ACC112 (cell line): ENCODE data around the gene COX4I2.

Experiments used
- H2AFZ ChIP-seq: fragments of 200-600 bp; sonication (generic); one replicate; pipeline ENCODE4 v1.6.0; 2017; ENCODE audit warnings: antibody characterized with exemption, low read length; ENCODE audit not compliant: unreplicated experiment
- H3K27ac ChIP-seq: fragments of 200-600 bp; sonication (generic); 2 replicates; pipeline ENCODE4 v1.5.1; 2014; ENCODE audit warnings: low read depth, mild to moderate bottlenecking, antibody characterized with exemption, low read length, moderate library complexity
- H3K27me3 ChIP-seq: fragments of 200-600 bp; sonication (generic); 2 replicates; pipeline ENCODE4 v1.6.1; 2014; ENCODE audit warnings: mild to moderate bottlenecking, antibody characterized with exemption, low read length, moderate library complexity, mixed read lengths; ENCODE audit not compliant: insufficient read depth
- H3K36me3 ChIP-seq: fragments of 200-600 bp; sonication (generic); 2 replicates; pipeline ENCODE4 v1.6.1; 2016; ENCODE audit warnings: mild to moderate bottlenecking, antibody characterized with exemption, low read length, moderate library complexity, mixed read lengths; ENCODE audit not compliant: insufficient read depth
- H3K4me1 ChIP-seq: fragments of 200-600 bp; sonication (generic); one replicate; pipeline ENCODE4 v1.6.1; 2016; ENCODE audit warnings: low read length, mixed read lengths; ENCODE audit not compliant: insufficient read depth, unreplicated experiment, control insufficient read depth
- H3K4me3 ChIP-seq: fragments of 200-600 bp; sonication (generic); 2 replicates; pipeline ENCODE4 v1.5.1; 2014; ENCODE audit warnings: mild to moderate bottlenecking, low read depth, low read length
- H3K79me2 ChIP-seq: fragments of 200-600 bp; sonication (generic); one replicate; pipeline ENCODE4 v1.6.0; 2016; ENCODE audit warnings: low read length; ENCODE audit not compliant: control insufficient read depth, unreplicated experiment, insufficient read depth

COX4I2 gene

DNA sequence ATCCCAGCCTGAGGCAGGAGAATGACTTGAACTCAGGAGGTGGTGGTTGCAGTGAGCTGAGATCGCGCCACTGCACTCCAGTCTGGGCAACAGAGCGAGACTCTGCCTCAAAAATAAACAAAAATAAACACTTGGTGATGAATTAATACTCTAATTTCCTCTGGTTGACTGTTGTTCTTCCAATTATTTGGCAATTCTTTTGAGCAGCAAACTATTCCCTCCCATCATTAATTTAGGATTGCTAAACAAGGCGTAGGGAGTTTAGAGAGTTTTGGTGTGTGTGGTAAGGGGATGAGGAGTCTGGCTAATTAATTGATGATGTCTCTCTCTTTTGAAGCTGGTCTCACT is 35.3 kb upstream of the COX4I2 start:
- Histone ChIP-seq H2AFZ (no peak overlapping the region), H3K27ac (peak overlapping the region; percentile 100), H3K4me3 (no peak overlapping the region), H3K27me3 (no peaks in the 10 kb centered on the region), H3K4me1 (peaks cover 23% of the 10 kb centered on the region), H3K36me3 (peaks cover 11% of the 10 kb centered on the region; the same call in 1 of the 2 replicates), H3K79me2 (peaks cover 30% of the 10 kb centered on the region)

DNA sequence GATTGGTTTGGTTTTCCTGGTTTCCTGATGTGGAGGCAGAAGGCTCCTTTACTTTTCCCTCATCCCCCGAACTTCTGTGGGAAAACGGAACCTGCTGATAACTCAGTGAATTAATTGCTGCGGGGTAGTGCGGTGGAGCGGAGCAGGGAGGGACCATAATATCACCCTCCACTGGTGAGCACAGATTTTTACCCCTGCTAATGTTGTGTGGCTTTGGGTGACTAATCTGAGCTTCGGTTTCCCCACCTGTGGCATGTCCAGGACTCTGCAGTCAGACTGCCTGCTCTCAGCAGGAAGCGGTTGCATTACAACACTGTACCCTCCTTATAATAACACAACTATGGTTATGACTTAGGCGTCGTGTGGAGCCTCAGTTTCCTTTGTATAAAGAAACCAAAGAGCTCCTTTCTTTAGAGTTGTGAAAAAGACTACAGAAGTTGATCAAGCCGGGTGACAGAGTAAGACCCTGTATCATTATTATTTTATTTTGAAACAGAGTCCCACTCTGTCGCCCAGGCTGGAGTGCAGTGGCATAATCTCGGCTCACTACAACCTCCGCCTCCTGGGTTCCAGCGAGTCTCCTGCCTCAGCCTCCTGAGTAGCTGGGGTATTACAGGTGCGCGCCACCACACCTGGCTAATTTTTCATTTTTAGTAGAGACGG is 34.8 kb upstream of the COX4I2 start:
- H3K4me1 ChIP-seq: peaks cover 28% of the 10 kb centered on the region
- H3K79me2 ChIP-seq: peaks cover 31% of the 10 kb centered on the region
- peak overlapping the region; percentile 100 for H3K27ac ChIP-seq
- H2AFZ ChIP-seq: no peak overlapping the region
- no peak overlapping the region for H3K4me3 ChIP-seq
- H3K27me3 ChIP-seq: no peaks in the 10 kb centered on the region
- peaks cover 11% of the 10 kb centered on the region; the same call in 1 of the 2 replicates for H3K36me3 ChIP-seq

DNA sequence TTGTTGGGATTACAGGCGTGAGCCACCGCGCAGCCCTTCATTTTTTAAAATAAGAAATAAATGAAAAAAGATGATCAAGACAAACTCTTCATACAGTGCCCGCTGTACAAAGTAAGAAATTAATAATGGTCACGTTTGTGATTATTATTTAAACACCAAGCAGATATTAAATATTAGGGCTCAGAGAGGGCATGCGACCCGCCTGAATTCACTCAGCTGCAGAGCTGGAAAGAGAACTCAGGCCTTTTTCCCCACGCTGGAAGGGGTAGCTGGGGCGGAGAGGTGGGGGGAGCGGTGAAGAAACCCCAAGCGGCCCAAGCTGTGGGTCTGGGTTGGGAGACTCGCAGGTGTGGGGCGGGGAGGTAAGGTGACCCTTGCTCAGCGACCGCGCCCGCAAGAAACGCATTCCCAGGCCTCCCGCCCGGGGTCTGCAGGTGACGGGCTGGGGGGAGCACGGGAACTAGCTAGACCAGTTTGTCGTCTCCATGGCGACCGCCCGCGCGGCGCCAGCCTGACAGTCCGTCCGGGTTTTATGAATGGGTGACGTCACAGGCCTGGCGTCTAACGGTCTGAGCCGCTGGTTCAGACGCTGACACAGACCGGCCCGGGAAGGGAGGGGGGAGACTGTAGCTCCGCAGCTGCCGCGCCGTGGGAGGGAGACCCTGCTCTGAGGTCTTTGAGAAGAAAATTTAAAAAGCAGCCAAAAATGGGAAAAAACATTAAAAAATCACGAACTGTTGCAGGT is 33.7 kb upstream of the COX4I2 start:
- peak overlapping the region; percentile 100 for H3K27ac ChIP-seq
- H3K4me3 ChIP-seq: peak overlapping the region; percentile 81
- H3K79me2 ChIP-seq: peaks cover 31% of the 10 kb centered on the region
- no peaks in the 10 kb centered on the region for H3K27me3 ChIP-seq
- no peak overlapping the region for H2AFZ ChIP-seq
- H3K4me1 ChIP-seq: peaks cover 39% of the 10 kb centered on the region
- H3K36me3 ChIP-seq: peaks cover 11% of the 10 kb centered on the region; the same call in 1 of the 2 replicates

DNA sequence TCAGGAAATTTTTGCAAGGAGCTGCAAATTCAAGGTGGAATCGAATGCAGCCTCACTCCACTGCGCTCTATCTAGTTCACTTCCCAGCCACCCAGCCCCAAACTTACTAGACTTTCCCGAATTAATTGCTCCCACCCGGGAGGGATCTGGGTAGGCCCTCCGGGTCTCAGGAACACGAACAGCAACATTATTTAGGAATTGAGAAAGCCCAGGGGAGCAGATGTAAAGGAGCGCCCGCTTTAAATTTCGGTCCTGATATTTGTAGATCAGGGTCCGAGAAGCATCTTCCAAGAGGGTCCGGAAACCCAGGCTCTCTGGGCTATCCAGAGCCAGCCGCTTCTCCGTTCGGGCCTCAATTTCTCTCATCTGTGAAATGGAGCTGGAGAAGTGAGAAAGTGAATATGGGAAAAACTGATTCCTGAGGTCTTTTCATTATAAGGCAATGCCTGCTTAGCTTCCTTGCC is 33.1 kb upstream of the COX4I2 start:
- Histone ChIP-seq H3K79me2 (peaks cover 31% of the 10 kb centered on the region), H3K27me3 (no peaks in the 10 kb centered on the region), H3K27ac (peak overlapping the region; percentile 100), H3K4me1 (peaks cover 41% of the 10 kb centered on the region), H3K36me3 (peaks cover 11% of the 10 kb centered on the region; the same call in 1 of the 2 replicates), H3K4me3 (peak overlapping the region; percentile 81), H2AFZ (no peak overlapping the region)

DNA sequence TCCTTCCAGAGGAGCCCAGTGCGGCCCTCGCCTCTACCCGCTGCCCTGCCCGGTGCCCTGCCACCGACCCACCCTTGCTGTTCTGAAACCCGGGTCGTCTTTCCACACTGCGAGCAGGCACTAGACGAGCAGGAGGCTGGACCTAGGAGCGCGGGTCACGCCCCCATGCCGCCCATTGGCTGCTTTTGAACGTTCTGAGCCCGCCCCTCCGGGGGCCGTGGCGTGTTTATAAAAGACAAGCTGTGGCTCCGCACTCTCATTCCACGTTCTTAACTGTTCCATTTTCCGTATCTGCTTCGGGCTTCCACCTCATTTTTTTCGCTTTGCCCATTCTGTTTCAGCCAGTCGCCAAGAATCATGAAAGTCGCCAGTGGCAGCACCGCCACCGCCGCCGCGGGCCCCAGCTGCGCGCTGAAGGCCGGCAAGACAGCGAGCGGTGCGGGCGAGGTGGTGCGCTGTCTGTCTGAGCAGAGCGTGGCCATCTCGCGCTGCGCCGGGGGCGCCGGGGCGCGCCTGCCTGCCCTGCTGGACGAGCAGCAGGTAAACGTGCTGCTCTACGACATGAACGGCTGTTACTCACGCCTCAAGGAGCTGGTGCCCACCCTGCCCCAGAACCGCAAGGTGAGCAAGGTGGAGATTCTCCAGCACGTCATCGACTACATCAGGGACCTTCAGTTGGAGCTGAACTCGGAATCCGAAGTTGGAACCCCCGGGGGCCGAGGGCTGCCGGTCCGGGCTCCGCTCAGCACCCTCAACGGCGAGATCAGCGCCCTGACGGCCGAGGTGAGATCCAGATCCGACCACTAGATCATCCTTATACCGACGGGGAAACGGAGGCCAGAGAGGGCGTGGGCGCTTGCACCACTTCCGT is 32.4 kb upstream of the COX4I2 start, which contains the start of gene ID1:
Gene ID1, plus strand, starts transcription at position 259 of the 871 bp plus-strand sequence. Its CDS starts 99 bp downstream, at position 358.
- Histone ChIP-seq H3K4me3 (peak within 1 kb of the TSS; percentile 81), H3K27me3 (no peaks in the 10 kb centered on the region), H3K79me2 (peaks cover 31% of the 10 kb centered on the region), H3K4me1 (peaks cover 41% of the 10 kb centered on the region), H3K27ac (peak within 1 kb of the TSS; percentile 100), H3K36me3 (peaks cover 11% of the 10 kb centered on the region; the same call in 1 of the 2 replicates), H2AFZ (no peak within 1 kb of the TSS)

DNA sequence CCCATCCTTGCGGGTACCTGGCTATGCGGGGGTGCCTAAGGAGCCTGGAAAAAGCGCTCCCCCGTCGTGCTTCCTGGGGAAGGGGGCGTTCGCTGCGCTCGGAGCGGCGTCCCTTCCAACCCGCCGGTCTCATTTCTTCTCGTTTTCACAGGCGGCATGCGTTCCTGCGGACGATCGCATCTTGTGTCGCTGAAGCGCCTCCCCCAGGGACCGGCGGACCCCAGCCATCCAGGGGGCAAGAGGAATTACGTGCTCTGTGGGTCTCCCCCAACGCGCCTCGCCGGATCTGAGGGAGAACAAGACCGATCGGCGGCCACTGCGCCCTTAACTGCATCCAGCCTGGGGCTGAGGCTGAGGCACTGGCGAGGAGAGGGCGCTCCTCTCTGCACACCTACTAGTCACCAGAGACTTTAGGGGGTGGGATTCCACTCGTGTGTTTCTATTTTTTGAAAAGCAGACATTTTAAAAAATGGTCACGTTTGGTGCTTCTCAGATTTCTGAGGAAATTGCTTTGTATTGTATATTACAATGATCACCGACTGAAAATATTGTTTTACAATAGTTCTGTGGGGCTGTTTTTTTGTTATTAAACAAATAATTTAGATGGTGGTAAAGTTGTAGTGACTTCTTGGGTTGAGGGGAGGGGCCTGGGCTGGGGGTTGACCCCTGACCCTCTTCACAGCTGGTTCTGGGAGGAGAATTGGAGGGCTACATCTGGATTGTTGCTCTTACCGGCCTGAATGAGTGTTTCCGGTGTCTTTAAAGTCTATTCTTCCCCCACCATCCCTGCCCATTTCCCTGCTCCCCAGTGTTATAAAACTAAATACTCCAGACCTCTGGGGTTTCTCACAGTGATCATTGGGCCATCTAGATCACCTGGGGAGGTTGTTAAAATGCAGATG is 31.6 kb upstream of the COX4I2 start:
- peaks cover 11% of the 10 kb centered on the region; the same call in 1 of the 2 replicates for H3K36me3 ChIP-seq
- peaks cover 31% of the 10 kb centered on the region for H3K79me2 ChIP-seq
- H3K4me3 ChIP-seq: peak overlapping the region; percentile 81
- H3K27me3 ChIP-seq: no peaks in the 10 kb centered on the region
- H2AFZ ChIP-seq: no peak overlapping the region
- H3K27ac ChIP-seq: peak overlapping the region; percentile 100
- H3K4me1 ChIP-seq: peaks cover 50% of the 10 kb centered on the region

DNA sequence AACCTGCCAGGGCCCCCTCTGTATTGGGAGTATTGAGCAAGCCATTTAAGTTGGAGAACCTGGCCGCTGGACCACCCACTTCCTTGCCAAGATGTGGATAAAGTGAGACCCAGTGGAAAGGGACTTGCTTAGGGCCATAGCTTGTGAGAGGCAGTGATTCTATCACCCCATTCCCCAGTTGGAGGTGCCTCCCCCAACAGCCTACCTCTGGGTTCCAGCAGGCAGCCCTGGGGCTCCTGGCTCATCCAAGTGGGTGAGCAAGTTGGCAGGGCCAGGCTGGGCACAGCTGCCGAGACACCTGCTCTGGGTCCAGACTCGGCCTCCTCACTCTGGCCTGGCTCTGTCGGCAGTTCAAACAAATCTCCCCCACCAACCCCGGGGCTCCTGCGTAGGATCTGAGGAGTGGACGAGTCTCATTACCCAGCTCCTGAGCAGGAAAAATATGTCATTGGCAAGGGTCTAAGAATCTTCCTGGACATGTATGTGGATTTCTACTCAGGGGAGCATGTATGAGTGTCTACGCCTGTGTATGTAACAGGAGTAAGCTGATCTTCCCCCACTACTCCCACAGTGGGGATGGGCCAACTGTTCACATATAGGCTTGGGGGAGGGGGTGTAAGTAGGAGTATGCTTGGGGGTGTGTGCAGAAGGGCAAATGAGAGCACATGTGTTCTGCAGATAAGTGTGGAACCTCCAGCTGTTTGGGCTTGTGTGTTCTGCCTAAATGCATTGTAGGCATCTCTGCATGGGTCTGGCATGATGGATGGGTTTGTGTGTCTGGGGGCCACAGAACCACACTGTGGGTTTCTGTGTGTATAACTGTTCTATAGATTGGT is 30.7 kb upstream of the COX4I2 start:
- peak overlapping the region; percentile 100 for H3K27ac ChIP-seq
- H3K36me3 ChIP-seq: peaks cover 11% of the 10 kb centered on the region; the same call in 1 of the 2 replicates
- peaks cover 31% of the 10 kb centered on the region for H3K79me2 ChIP-seq
- no peak overlapping the region for H2AFZ ChIP-seq
- no peaks in the 10 kb centered on the region for H3K27me3 ChIP-seq
- peaks cover 52% of the 10 kb centered on the region for H3K4me1 ChIP-seq
- H3K4me3 ChIP-seq: peak overlapping the region; percentile 81

DNA sequence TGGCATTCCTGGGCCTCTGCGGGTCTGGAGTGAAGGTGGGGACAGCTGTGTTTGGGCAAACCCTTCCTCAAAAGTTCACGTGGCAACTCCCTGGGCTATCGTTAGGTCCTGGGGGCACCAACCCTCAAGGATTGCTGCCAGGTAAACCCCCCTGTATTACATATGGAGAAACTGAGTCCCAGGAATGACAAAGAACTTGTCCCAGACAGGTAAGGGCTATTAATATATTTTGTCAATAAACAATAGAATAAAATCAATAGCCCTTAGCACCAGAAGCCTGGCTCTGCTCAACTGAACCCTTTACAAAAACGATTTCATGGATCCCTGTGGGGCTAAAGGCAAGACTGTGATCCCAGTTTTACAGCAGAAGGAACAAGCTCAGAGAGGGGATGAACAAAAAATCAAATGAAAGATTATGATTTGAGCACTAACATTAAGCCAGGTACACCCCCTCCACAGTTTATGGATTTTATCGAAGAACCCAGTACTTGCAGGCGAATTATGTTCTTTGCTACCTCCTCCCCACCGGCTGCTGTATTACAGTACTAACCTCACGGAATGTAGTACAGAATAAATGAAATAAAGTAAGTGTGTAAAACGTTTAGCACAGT is 30.0 kb upstream of the COX4I2 start:
- peak overlapping the region; percentile 100 for H3K27ac ChIP-seq
- H3K36me3 ChIP-seq: peaks cover 11% of the 10 kb centered on the region; the same call in 1 of the 2 replicates
- H2AFZ ChIP-seq: no peak overlapping the region
- peak overlapping the region; percentile 81 for H3K4me3 ChIP-seq
- peaks cover 48% of the 10 kb centered on the region for H3K4me1 ChIP-seq
- H3K79me2 ChIP-seq: peaks cover 31% of the 10 kb centered on the region
- H3K27me3 ChIP-seq: no peaks in the 10 kb centered on the region
